Measurements from ENCODE around the gene NDUFAF8.
A peak's percentile ranks its signal among the peaks of the same experiment; 100 is the strongest.

The NDUFAF8 gene, protein sequence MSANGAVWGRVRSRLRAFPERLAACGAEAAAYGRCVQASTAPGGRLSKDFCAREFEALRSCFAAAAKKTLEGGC

DNA sequence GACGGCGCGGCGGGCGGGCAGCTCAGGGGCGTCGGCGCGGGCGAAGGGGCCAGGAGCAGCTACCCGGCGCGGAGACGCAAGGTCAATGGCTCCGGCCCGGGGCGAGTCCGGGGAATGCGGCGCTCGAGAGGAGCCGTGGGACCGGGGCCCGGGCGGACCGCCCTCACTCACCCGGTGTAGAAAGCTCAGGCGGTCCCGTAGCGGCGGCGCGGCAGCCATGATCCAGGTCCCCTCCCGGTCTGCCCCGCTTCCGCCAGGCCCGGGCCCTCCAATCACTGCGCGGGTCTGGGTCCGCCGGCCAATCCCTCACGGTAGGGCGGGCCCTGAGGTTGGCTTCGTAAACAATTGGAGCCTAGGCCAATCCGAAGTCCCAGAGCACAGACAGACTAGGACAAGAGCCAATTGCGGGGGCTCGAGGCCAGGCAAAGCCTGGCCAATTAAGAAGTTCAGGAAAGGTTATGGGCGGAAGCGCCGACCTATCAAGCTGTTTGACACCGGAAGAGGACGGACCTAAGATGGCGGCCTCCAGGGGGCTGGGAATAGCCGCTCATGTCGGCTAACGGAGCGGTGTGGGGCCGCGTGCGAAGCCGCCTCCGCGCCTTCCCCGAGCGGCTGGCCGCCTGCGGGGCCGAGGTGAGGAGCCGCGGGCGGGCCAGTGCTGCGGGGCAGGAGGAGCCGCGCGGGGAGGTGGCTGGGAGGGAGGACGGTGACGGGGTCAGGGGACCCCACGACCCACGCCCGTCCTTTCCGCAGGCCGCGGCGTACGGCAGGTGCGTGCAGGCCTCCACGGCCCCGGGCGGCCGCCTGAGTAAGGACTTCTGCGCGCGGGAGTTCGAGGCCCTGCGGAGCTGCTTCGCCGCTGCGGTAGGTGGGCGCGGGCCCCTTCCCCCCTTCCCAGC is at the start of gene NDUFAF8, which contains the start of gene TEPSIN:
NDUFAF8 (plus strand) TSS at position 504 of the 899 bp plus-strand sequence; CDS start at position 550, 46 bp downstream.
TEPSIN (minus strand) TSS at position 241 of the 899 bp plus-strand sequence; CDS start at position 219, 22 bp downstream.
- peak; percentile 94 for DNase-seq

DNA sequence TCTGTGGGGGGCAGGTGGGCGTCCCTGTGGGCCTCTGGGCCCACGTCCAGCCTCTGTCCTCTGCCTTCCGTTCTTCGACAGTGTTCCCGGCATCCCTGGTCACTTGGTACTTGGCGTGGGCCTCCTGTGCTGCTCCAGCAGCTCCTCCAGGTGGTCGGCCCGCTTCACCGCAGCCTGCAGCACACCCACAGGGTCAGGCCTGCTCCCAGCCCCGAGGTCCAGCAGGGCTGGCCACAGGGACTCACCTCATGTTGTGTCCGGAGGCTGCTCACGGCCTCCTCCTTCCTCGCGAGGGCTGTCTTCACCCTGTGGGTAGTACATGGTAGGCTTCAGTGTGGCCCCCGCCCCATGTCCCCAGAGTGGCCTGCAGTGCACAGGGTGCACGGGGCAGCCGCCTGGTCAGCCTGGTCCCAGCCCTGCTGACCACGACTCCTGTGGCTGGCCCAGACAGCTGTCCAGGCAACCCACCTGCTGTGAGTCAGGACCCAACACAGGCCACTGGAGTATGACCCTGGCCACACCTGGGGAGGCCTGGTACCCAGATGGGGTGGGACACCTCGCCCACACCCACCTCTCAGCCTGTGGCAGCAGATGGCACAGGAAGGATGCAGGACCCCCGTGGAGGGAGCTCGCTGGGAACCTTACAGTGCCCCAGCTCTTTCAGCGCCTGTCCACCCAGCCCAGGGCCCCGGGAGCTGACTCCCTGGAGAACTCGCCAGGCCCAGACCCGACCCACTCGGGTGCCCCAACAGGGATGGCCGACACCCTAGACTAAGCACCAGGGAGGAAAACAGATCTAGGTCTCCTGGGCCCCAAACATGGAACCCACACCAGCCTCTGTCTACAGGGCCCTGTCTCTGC is 49.2 kb upstream of the NDUFAF8 start:
- no peak for DNase-seq

DNA sequence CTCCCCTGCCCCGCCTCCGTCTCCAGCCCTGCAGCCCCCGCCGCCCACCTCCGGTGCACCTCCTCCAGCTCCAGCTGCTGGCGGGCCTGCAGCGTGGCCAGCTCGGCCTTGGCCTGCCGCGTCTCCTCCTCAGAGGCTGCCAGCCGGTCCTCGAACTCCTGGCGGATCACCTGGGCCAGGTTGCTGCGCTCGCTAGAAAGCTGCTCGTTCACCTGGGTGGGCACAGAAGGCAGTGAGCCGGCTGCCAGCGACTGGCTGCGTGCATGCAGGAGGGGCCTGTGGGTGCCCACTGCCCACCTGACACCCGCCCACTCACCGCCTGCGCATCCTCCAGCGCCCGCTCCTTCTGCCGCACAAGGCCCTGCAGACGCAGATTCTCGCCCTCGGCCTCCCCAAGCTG is 48.5 kb upstream of the NDUFAF8 start:
- DNase-seq, result no peak

DNA sequence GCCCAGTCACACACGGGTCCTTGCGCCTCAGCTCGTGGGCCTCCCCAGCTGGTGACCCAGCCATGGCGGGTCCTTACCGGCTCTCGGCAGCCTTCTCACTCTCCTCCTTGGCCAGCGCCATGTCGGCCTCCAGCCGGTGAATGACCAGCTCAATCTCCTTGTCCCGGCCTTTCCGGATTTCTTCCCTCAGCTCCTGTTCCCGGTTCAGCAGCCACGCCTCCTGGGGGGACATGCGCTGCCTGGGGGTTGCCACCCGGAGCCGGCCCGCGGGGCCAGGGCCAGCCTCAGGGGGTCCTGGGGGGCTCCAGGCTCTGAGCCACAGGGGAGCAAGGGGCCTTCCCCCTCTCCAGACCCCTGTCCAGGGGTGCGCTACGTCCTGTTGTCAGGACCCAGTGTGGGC is 48.0 kb upstream of the NDUFAF8 start:
- no peak for DNase-seq

DNA sequence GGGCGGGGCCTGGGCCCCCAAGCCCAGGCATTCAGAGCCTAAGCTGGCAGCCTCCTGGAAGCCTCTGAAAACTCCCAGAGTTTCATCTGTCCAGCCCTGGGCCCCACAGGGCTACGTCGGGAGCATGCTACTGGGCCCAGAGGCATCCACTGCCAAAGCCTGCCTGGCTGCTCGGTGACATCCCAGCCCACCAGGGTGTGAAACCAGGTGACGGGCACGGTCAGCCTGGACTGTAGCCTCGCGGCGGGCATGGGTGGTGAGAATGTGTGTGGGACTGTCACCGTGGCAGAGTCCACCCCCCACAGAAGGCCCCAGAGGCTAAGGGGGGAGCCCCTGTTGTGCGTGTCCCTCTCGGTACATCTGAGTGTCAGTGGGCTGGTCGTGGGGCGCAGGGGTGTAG is 47.5 kb upstream of the NDUFAF8 start:
- no peak for DNase-seq

DNA sequence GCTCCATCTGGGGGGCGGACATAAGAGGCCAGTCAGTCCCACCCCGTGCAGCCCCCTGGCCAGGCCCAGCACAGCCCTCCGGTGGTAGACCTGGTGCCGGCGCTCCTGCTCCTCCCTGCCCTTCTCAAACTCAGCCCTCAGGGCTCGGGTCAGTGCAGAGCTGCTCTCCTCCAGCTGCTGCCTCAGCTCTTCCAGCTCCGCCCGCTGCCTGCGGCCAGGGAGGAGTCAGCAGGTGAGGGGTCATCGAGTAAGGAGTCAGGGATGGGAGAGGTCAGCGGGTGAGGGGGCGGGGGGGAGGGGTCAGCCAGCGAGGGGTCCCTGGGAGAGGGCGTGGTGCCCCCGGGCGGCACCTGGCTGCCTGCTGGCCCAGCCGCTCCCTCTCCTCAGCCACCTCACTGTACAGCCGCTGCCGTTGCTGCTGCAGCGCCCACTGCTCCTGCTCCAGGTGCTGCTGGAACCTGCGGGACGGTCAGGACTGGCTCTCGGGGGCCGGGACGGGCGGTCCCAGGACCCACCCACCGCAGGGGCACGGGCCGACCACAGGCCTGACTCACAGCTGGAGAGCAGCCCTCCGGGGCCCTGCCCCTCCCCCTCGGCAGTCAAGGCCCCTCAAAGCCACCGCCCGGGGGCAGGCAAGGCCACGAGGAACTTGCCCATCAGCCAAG is 46.6 kb upstream of the NDUFAF8 start:
- DNase-seq, result no peak

DNA sequence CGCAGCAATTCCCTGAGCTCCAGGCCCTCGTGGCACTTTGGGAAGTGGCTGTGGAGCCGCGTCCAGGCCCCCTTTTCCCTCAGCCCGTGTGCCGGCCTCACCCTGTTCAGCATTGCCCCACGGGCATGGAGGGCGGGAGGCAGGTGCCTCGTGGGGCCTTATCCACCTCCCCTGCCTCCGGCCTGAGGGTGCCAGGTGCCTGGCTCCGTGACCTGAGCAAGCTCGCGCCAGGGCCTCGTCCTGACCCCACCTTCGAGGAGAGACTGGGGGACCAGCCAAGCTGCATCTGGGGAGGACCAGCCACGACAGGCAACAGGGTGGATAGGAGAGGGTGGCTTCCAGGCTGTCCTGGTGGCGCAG is 46.1 kb upstream of the NDUFAF8 start:
- DNase-seq, result no peak

DNA sequence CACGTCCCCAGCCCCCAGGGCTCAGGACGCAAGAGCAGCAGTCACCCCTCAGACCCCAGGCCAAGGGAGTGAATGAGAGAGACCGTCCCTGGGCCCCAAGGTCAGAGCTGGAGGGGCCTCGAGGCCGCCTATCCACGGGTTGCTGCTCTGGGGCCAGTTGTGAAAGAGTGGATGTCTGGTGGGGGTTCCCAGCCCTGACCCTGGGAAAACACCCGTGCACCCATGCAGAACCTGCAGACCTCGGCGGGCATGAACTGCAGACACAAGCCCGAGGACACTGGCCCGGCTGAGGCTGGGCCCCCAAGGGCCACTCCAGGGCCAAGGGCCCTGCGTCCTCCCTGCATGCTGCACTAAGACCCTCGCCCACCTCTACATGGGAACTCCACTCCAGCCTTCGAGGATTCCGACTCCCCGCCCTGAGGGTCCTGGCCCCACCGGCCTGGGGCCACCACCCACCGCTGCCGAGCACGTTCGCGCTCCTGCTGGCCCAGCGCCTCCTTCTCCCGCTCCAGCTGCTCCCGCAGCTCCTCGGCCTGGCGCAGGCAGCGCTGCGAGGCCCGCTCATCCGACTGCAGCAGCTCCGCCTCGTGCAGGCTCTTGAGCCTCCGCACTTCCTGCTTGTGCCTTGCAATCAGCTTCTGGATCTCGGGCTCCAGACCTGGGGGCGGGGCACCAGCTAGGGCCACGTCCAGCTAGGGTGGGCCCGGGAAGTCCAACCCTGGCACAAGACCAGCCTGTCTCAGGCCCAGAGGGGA is 45.5 kb upstream of the NDUFAF8 start:
- no peak for DNase-seq

DNA sequence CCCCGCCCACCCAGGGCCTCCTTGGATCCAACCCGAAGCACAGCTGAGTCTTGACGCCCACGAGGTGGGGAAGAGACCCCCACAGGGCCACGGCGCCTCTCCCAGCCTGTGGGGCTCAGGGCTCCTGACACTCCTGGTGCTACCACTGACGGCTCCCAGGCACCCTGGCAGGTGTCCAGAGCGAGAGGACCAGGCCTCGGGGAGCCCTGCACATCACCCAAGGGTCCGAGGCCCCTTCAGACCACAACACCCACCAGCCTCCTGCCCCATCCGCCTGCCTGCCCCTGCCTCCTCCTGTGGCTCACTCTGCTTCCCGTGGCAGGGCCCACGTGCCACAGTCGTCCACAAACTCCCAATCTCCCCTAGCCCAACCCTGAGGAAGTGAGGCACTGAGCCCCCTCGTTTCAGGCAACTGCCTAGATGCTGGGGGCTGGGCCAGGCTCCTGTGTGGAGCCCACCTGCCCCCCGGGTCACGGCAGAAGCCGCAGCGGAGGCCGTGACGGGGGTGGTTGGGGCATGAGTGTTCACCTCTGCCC is 44.8 kb upstream of the NDUFAF8 start:
- DNase-seq, result no peak

DNA sequence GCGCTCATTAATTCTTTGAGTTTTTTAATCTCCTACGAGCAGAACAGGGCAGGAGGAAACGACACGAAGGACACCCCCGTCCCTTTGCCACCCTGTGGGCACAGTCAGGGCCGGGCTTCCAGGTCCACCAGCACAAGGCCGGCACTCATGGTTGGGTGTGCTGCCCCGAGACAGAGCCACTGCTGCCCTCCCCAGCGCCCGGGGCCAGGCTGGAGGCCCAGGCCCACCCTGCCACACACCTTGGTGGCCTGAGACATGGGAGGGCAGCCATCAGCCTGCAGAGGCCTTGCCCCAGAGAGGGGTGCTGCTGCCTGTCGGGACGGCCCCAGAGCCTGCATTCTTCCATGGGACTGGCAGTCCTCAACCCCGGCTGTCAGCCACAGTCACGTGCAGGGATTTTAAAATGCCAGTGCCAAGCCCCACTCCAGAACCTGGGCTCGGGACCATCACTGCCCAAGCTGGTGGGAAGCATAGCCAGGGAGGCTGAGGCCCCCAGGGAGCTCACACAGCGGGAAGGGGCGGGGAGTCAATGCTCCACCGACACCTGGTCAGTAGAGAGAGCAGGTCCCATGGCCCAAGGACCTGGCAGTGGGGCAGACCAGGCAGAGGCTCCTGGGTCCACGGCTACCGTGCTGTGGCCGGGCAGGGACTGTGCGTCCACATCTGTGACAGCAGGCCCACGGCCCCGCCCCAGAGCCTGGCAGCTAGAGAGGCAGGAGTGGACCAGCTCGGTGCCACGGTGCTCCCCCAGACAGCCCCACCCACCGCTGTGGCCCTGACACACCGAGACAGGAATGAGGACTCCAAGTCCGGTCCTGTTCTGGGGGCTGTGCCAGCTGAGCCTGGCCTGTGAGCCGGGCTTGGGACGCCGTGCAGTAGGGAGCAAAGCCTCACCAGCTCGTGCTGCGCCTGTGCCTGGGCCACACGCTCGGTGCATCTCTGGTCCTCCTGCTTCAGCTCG is 43.9 kb upstream of the NDUFAF8 start:
- no peak for DNase-seq

DNA sequence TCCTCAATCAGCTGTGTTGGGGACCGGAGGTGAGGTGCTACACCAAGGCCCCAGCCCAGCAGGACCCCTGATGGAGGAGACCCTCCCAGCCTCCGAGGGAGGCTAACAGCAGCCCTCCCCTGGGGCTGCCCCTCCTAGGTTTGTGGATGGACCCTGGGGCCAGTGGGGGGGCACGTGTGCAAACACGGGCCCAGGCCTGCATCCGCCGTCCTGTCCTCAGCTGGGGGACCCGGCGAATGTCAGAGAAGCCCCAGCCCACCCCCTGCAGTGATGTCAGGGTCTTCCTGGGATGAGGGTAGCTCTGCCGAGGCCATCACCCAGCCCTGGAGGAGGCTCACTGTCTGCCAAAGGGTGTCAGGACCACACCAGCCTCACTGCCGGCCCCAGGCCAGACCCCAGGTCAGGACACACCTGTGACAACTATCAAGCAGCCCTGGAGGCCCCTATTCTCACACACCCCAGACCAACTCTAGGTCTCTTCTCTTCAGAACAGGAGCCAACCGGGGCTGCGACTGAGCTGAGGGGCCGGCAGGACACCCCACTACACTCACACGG is 43.1 kb upstream of the NDUFAF8 start:
- DNase-seq, result no peak

DNA sequence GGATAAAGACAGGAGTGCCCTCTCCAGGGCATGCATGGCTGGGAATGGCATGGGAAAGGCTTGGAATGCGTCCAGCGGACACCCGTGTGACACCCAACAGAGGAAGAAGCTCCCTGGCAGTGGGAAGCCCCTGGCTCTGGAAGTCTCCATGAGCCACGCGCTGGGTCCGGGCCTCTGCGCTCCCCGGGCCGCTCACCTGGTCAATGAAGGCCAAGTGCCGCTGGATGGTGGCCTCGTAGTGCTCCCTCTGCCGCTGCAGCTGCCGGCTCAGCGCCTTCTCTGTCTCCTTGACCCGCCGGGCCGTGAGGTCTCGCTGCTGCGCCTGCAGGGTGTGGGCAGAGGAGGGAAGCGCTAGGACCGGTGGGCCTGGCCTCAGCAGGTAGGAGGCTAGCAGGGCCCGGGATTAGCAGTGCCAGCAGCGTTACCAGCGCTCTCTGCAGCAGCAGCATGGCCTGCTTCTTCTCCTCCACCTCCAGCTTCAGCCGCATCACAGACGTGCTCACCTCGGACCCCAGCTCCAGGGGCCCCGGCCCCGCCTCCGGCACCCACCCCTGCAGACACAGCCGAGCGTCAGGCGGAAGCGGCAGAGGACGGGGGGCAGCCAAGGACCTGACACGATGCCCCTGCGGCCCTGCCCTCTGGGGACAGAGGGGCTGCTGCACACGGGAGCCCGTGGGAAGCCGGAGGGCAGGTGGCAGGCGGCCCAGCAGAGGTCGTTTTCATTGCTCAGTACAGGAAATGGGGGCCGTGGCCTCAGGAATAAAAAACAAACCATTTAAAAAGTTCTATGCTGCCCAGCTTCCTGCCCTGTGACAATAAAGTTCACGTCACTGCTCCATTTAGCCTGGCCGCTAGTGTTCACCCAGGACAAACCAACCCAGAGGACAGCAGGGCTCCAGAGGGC is 42.4 kb upstream of the NDUFAF8 start:
- no peak for DNase-seq

DNA sequence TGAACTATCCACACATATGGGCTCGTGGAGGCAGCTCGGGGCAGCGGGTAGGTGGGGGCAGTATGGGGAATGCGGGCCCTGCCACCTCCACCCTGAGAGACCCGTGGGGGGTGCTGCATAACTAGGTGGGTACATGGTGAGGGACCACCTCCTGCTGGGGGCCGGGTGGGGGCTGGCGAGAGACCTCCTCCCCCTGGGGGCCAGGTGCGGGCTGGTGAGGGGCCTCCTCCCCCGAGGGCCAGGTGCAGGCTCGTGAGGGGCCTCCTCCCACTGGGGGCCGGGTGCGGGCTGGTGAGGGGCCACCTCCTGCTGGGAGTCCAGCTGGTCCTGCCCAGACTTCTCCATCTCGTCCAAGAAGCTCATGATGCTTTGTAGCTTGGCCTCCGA is 41.7 kb upstream of the NDUFAF8 start:
- no peak for DNase-seq

DNA sequence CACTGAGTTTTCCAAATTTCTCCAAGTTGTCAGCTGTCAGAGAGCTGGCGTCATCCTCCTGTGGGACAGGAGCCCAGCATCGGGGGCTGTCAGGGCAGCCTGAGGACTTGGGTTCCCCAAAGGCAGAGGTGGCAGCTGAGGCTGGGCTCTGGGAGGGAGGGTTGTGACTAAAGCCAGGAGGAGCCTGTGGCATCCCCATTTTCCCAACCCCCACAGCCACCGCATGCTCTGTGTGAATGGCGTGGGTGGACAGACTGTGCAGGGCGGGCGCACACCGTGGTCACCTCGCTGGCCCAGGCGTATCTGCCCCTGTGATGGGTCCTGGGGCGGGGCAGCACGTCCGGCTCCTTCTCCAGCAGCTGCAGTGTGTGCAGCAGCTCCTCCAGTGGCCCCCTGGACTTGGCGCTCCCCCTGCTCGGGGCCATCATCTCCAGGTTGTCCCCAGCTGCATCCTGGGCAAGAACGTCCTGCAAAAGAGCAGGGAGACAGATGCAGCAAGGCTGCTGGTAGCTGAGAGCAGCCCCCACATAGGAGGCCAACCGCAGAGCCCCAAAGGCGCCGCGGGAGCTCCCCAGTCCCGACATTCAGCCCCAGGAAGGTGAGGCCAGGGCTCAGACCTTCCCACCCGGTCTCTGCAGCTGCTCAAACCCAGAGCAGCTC is 41.2 kb upstream of the NDUFAF8 start:
- no peak for DNase-seq

DNA sequence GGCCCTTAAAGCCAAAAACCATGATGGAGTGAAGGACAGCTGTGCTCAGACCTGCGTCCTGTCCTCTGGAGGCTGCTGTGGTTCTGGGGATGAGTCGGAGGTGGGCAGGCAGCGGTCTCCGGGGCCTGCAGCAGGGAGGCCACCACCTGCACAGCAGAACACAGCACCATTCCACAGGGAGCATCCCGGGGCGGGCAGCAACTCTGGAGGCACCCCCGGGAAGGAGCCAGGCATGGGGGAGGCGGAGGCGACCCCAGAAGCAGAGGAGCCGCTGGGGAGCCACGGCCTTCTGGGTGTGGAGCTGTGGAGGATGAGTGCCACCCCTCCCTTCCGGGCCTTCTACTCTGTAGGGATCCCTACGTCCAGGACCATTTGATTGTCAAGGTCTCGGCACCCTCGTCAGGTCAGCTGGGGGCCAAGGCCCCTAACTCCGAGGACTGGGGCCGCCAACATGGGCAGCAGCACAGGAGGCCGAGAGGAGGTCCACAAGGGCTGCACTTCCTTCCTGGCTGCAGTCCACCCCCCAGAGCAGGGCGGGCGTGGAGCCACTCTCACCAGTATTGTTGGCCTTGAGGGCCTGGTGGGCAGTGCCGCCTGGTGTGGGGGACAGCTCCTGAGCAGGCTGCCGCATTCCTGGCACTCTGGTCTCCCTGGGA is 40.2 kb upstream of the NDUFAF8 start:
- DNase-seq, result no peak

DNA sequence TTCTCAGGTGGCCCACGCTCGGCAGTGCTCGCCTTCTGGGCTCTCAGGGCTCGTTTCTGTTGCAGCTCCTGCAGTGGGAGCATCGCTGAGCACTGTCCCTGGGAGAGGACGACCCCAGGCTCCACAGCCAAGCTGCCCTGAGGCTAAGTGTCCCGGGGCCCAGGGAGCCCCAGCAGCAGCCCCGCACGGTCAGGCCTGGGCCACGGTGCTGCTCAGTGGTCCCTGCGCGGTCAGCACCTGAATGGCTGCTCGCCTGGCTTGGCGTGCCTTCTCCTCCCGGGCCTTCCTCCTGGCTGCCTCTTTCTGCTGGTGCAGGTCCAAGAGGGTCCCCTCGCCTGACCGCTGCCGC is 39.7 kb upstream of the NDUFAF8 start:
- no peak for DNase-seq

DNA sequence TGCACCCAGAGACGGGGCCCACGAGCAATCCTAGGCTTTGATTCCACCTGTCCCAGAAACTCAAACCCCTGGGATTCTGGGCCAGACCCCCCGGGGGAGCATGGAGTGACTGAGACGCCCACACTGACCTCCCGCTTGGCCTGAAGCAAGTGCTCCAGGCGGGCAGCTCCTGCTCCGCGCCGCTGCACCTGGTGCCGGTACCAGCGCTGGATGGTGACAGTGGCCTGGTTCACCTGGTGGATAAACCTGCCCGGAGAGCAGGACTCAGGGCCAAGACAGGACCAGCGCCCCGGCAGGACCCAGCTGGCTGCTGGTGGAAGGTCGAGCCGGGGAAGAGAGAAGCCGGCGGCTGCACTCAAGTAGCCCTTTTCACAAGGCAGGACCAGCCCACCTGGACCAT is 38.9 kb upstream of the NDUFAF8 start:
- no peak for DNase-seq
